DND-41 (cell line): ENCODE data around the gene BCL7A.
"Not testable (repeated sequence)": the region's sequence is repeated elsewhere in the genome, so short reads cannot be mapped to it uniquely, and the experiment has no call there.

Source experiments
- ATAC-seq: fragments of 200-7000 bp; cut with Tn5 transposase; 3 replicates; pipeline ENCODE4 v1.9.1; 2021; ENCODE audit warnings: low read depth; ENCODE audit not compliant: insufficient read depth
- DNase-seq: peaks from one replicate; pipeline ENCODE4 v3.0.0-alpha.2; 2020
- H2AFZ ChIP-seq: 2 replicates; pipeline ENCODE4 v1.6.0; 2012; ENCODE audit warnings: low read depth, low read length
- H3K27ac ChIP-seq: 2 replicates; pipeline ENCODE4 v1.5.1; 2012; ENCODE audit warnings: low read length, inconsistent platforms
- H3K27me3 ChIP-seq: fragments of 200-600 bp; sonication (generic); 2 replicates; pipeline ENCODE4 v1.6.0; 2012; ENCODE audit warnings: low read length, mild to moderate bottlenecking, inconsistent platforms; ENCODE audit not compliant: insufficient read depth, poor library complexity
- H3K36me3 ChIP-seq: 2 replicates; pipeline ENCODE4 v1.5.1; 2012; ENCODE audit warnings: low read length, inconsistent platforms; ENCODE audit not compliant: insufficient read depth
- H3K4me1 ChIP-seq: 2 replicates; pipeline ENCODE4 v1.5.1; 2012; ENCODE audit warnings: mild to moderate bottlenecking, low read length; ENCODE audit not compliant: insufficient read depth
- H3K4me2 ChIP-seq: 2 replicates; pipeline ENCODE4 v1.6.0; 2012; ENCODE audit warnings: mild to moderate bottlenecking, moderate library complexity, low read length, inconsistent platforms; ENCODE audit not compliant: insufficient read depth
- H3K4me3 ChIP-seq, 2 experiments: fragments of 200-600 bp in 1 of 2; shearing (Covaris generic) in 1 of 2; 2 replicates each; pipeline ENCODE4 v1.5.1; 2012 to 2016; ENCODE audit warnings: inconsistent platforms in 2 of 2, low read length in 2 of 2, mild to moderate bottlenecking in 2 of 2, low read depth in 1 of 2, moderate library complexity in 1 of 2
- H3K79me2 ChIP-seq: 2 replicates; pipeline ENCODE4 v1.6.0; 2012; ENCODE audit warnings: low read length, inconsistent platforms; ENCODE audit not compliant: insufficient read depth
- H3K9ac ChIP-seq: 2 replicates; pipeline ENCODE4 v1.6.0; 2012; ENCODE audit warnings: low read depth, mild to moderate bottlenecking, inconsistent platforms, low read length, moderate library complexity
- H3K9me3 ChIP-seq: 2 replicates; pipeline ENCODE4 v1.5.1; 2012; ENCODE audit warnings: low read length, moderate library complexity, mild to moderate bottlenecking, inconsistent platforms; ENCODE audit not compliant: insufficient read depth, severe bottlenecking
- H4K20me1 ChIP-seq: 2 replicates; pipeline ENCODE4 v1.6.0; 2012; ENCODE audit warnings: low read length; ENCODE audit not compliant: insufficient read depth
- CTCF ChIP-seq: IDR thresholded peaks from 2 replicates; pipeline ENCODE4 v1.5.1; 2012; ENCODE audit warnings: borderline replicate concordance, low read length, moderate library complexity, mild to moderate bottlenecking; ENCODE audit not compliant: poor library complexity, severe bottlenecking; ENCODE audit errors: extremely low read depth
- EZH2 ChIP-seq: IDR thresholded peaks from 3 replicates; pipeline ENCODE4 v1.6.1; 2012; ENCODE audit warnings: borderline replicate concordance, low read depth, mild to moderate bottlenecking, moderate library complexity, low read length, inconsistent platforms; ENCODE audit not compliant: severe bottlenecking

BCL7A gene

GRCh38 chr12:122036153-122036552 lies 14.5 kb downstream of the BCL7A start:
- no peaks in the 10 kb centered on the region for H3K4me1 ChIP-seq
- no peak for DNase-seq
- H3K4me2 ChIP-seq, result no peak overlapping the region
- TF ChIP-seq EZH2, result no peak
- no peak for TF ChIP-seq CTCF
- no peak overlapping the region for H3K9ac ChIP-seq
- no peak overlapping the region for H3K27ac ChIP-seq
- H3K9me3 ChIP-seq, result no peaks in the 10 kb centered on the region
- peaks cover 79% of the 10 kb centered on the region for H3K79me2 ChIP-seq
- H3K4me3 ChIP-seq, result no peak overlapping the region
- H3K36me3 ChIP-seq, result peaks cover 79% of the 10 kb centered on the region
- H2AFZ ChIP-seq, result no peak overlapping the region
- ATAC-seq, result no peak
- H4K20me1 ChIP-seq, result peaks cover 57% of the 10 kb centered on the region
- H3K27me3 ChIP-seq, result no peaks in the 10 kb centered on the region

GRCh38 chr12:122040579-122041386 lies 19.1 kb downstream of the BCL7A start:
- H3K79me2 ChIP-seq, result peaks cover 51% of the 10 kb centered on the region
- no peak overlapping the region for H3K4me3 ChIP-seq
- H3K27me3 ChIP-seq, result no peaks in the 10 kb centered on the region
- no peak for DNase-seq
- H3K36me3 ChIP-seq, result peaks cover 85% of the 10 kb centered on the region
- H3K9ac ChIP-seq, result no peak overlapping the region
- no peak overlapping the region for H2AFZ ChIP-seq
- no peak overlapping the region for H3K27ac ChIP-seq
- TF ChIP-seq CTCF (no peak), EZH2 (no peak)
- no peak overlapping the region for H3K4me2 ChIP-seq
- ATAC-seq, result no peak; the same call in 2 of the 3 replicates
- H4K20me1 ChIP-seq, result peaks cover 26% of the 10 kb centered on the region
- H3K4me1 ChIP-seq, result no peaks in the 10 kb centered on the region
- H3K9me3 ChIP-seq, result no peaks in the 10 kb centered on the region

GRCh38 chr12:122041458-122041857 lies 19.8 kb downstream of the BCL7A start:
- not testable (repeated sequence) for H3K27ac ChIP-seq

GRCh38 chr12:122042910-122043309 lies 21.2 kb downstream of the BCL7A start:
- TF ChIP-seq EZH2 (no peak), CTCF (no peak)
- DNase-seq, result no peak
- Histone ChIP-seq H4K20me1 (peaks cover 16% of the 10 kb centered on the region; the same call in 1 of the 2 replicates), H3K79me2 (peaks cover 38% of the 10 kb centered on the region), H3K36me3 (peaks cover 81% of the 10 kb centered on the region), H3K27me3 (no peaks in the 10 kb centered on the region), H3K9me3 (no peaks in the 10 kb centered on the region), H3K4me2 (no peak overlapping the region), H3K9ac (no peak overlapping the region), H2AFZ (no peak overlapping the region), H3K4me3 (no peak overlapping the region), H3K27ac (no peak overlapping the region), H3K4me1 (no peaks in the 10 kb centered on the region)
- ATAC-seq, result no peak

More at GRCh38 chr12:122041458-122041857, 19.8 kb downstream of the BCL7A start:
- H3K4me1 ChIP-seq, DNase-seq, H3K9me3 ChIP-seq, ATAC-seq, H3K4me2 ChIP-seq, H2AFZ ChIP-seq, H3K9ac ChIP-seq, H3K4me3 ChIP-seq, H3K27me3 ChIP-seq: not testable (repeated sequence)
- peaks cover 85% of the 10 kb centered on the region for H3K36me3 ChIP-seq
- H3K79me2 ChIP-seq, result peaks cover 47% of the 10 kb centered on the region
- H4K20me1 ChIP-seq, result peaks cover 19% of the 10 kb centered on the region
